ENCODE results near the gene USP5. TPM values are rescaled to one million over a fixed set of nuclear protein-coding genes. Genes with fewer than 3 reads are reported as not detected.
A peak's percentile ranks its signal among the peaks of the same experiment; 100 is the strongest.
"Not testable (repeated sequence)": the region's sequence is repeated elsewhere in the genome, so short reads cannot be mapped to it uniquely, and the experiment has no call there.

Gene USP5
- total RNA-seq, 2 donors from 2014 or later = 35.3 to 45.1 TPM

- DNase-seq (ENCODE audit: low spot score) = no peak
- Histone ChIP-seq H3K36me3 (no peaks in the 10 kb centered on the region), H3K4me1 (no peaks in the 10 kb centered on the region), H3K27me3 (no peaks in the 10 kb centered on the region), H3K27ac (no peak overlapping the region), H3K9me3 (no peaks in the 10 kb centered on the region), H3K4me3 (no peak overlapping the region)
- no peak for TF ChIP-seq CTCF (IDR thresholded peaks at IDR 0.05)
These were observed 31.7 kb downstream of the USP5 start for GRCh38 chr12:6883683-6884082.

- no peaks in the 10 kb centered on the region for H3K36me3 ChIP-seq
- no peak overlapping the region for H3K27ac ChIP-seq
- H3K9me3 ChIP-seq = no peaks in the 10 kb centered on the region
- no peak overlapping the region for H3K4me3 ChIP-seq
- H3K27me3 ChIP-seq = no peaks in the 10 kb centered on the region
- TF ChIP-seq CTCF (IDR thresholded peaks at IDR 0.05) = no peak
- H3K4me1 ChIP-seq = no peaks in the 10 kb centered on the region
- DNase-seq (ENCODE audit: low spot score) = no peak
These were observed 32.6 kb downstream of the USP5 start for GRCh38 chr12:6884539-6884938.

- not testable (repeated sequence) for H3K9me3 ChIP-seq; H3K27ac ChIP-seq; H3K36me3 ChIP-seq; H3K27me3 ChIP-seq; H3K4me1 ChIP-seq; H3K4me3 ChIP-seq; DNase-seq (ENCODE audit: low spot score)
These were observed 34.5 kb downstream of the USP5 start for GRCh38 chr12:6886206-6886999.

- Histone ChIP-seq H3K4me3 (no peak overlapping the region), H3K27ac (no peak overlapping the region), H3K4me1 (peaks cover 0 to 8% of the 10 kb centered on the region in 2 donors), H3K36me3 (no peaks in the 10 kb centered on the region), H3K9me3 (no peaks in the 10 kb centered on the region), H3K27me3 (no peaks in the 10 kb centered on the region)
- no peak for DNase-seq (ENCODE audit: low spot score)
- TF ChIP-seq CTCF (IDR thresholded peaks at IDR 0.05) = no peak
These were observed 35.5 kb downstream of the USP5 start for GRCh38 chr12:6887460-6887859.

- DNase-seq (ENCODE audit: low spot score) = no peak
- H3K27ac ChIP-seq = no peak overlapping the region
- peaks cover 0 to 8% of the 10 kb centered on the region in 2 donors for H3K4me1 ChIP-seq
- H3K9me3 ChIP-seq = no peaks in the 10 kb centered on the region
- H3K4me3 ChIP-seq = no peak overlapping the region
- H3K36me3 ChIP-seq = no peaks in the 10 kb centered on the region
- no peaks in the 10 kb centered on the region for H3K27me3 ChIP-seq
- TF ChIP-seq CTCF (IDR thresholded peaks at IDR 0.05) = no peak
These were observed 36.4 kb downstream of the USP5 start for GRCh38 chr12:6888360-6888759.

GRCh38 chr12:6888794-6889193 lies 36.8 kb downstream of the USP5 start:
- H3K4me1 ChIP-seq; H3K27ac ChIP-seq; DNase-seq (ENCODE audit: low spot score); H3K9me3 ChIP-seq; H3K27me3 ChIP-seq; H3K4me3 ChIP-seq; H3K36me3 ChIP-seq: not testable (repeated sequence)

GRCh38 chr12:6889775-6890573 lies 38.0 kb downstream of the USP5 start:
- not testable (repeated sequence) for H3K9me3 ChIP-seq; H3K4me1 ChIP-seq; H3K4me3 ChIP-seq; H3K27me3 ChIP-seq; H3K36me3 ChIP-seq; DNase-seq (ENCODE audit: low spot score)
- peak overlapping the region; percentile 88 to 90 for H3K27ac ChIP-seq

All from right atrium auricular region (tissue), 2 donors.